ENCODE measurements around the gene ALPK3. TPM values are rescaled to one million over a fixed set of nuclear protein-coding genes. Genes with fewer than 3 reads are reported as not detected.

The ALPK3 gene
- total and polyA plus RNA-seq, 2 donors (not counting 3 experiments of a cell fraction or from before 2014, with no cell fraction given), result 18.4 to 36.2 TPM

DNA sequence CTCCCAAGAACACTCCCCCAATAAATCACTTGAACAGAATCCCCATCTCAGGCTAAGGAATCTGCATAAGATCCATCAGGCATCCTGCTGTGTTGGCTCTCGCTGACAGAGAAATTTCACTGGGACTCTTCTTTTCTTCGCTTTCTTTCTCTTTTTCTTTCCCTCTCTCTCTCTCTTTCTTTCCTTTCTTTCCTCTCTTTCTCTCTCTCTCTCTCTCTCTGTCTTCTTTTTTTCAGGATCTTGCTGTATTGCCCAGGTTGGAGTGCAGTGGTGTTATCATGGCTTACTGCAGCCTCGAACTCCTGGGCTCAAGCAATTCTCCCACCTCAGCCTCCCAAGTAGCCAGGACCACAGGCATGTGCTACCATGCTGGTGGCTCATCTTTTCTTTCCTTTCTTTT is 62.9 kb downstream of the ALPK3 start:
- no peak for TF ChIP-seq MYC (IDR thresholded peaks at IDR 0.05; ENCODE audit: low read depth, low read length)
- no peak for TF ChIP-seq EZH2 (IDR thresholded peaks at IDR 0.05; ENCODE audit: borderline replicate concordance, low read depth, low read length, severe bottlenecking)
- TF ChIP-seq, protein P1, sequence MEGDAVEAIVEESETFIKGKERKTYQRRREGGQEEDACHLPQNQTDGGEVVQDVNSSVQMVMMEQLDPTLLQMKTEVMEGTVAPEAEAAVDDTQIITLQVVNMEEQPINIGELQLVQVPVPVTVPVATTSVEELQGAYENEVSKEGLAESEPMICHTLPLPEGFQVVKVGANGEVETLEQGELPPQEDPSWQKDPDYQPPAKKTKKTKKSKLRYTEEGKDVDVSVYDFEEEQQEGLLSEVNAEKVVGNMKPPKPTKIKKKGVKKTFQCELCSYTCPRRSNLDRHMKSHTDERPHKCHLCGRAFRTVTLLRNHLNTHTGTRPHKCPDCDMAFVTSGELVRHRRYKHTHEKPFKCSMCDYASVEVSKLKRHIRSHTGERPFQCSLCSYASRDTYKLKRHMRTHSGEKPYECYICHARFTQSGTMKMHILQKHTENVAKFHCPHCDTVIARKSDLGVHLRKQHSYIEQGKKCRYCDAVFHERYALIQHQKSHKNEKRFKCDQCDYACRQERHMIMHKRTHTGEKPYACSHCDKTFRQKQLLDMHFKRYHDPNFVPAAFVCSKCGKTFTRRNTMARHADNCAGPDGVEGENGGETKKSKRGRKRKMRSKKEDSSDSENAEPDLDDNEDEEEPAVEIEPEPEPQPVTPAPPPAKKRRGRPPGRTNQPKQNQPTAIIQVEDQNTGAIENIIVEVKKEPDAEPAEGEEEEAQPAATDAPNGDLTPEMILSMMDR (IDR thresholded peaks at IDR 0.05; ENCODE audit: extremely low read depth in 1 of 2, insufficient read depth in 1 of 2, low read depth in 1 of 2, low read length in 2 of 2), result no peak
- TF ChIP-seq FOS (IDR thresholded peaks at IDR 0.05; ENCODE audit: borderline replicate concordance, insufficient read depth, low read length), result no peak
- no peak for TF ChIP-seq GATA2 (IDR thresholded peaks at IDR 0.05; ENCODE audit: insufficient read depth, insufficient read length, low read depth, low read length)
- TF ChIP-seq POLR2A (IDR thresholded peaks at IDR 0.05; ENCODE audit: low read depth, low read length), result no peak
- no peak for TF ChIP-seq POLR2AphosphoS5 (IDR thresholded peaks at IDR 0.05; ENCODE audit: insufficient read depth, low read depth, low read length)
- TF ChIP-seq, protein P2, sequence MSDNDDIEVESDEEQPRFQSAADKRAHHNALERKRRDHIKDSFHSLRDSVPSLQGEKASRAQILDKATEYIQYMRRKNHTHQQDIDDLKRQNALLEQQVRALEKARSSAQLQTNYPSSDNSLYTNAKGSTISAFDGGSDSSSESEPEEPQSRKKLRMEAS (IDR thresholded peaks at IDR 0.05; ENCODE audit: insufficient read depth, insufficient read length), result no peak
- no peak for TF ChIP-seq JUN (IDR thresholded peaks at IDR 0.05; ENCODE audit: borderline replicate concordance, insufficient read depth, insufficient read length, low read depth)
- Histone ChIP-seq H2AFZ (ENCODE audit: low read depth, low read length) (no peak overlapping the region), H3K4me2 (ENCODE audit: insufficient read depth, low read length) (no peak overlapping the region), H3K9me3 (replicated peaks; ENCODE audit: control insufficient read depth, insufficient read depth, low read length) (no peaks in the 10 kb centered on the region), H3K9ac (replicated peaks; ENCODE audit: extremely low read depth, insufficient read depth, low read length) (no peak overlapping the region), H3K9me1 (replicated peaks; ENCODE audit: control insufficient read depth, extremely low read depth, insufficient read depth, low read length) (no peaks in the 10 kb centered on the region), H4K20me1 (replicated peaks; ENCODE audit: control insufficient read depth, extremely low read depth, insufficient read depth, low read length) (no peaks in the 10 kb centered on the region), H3K4me3 (replicated peaks in 1 of 3; ENCODE audit: insufficient read depth in 1 of 3, low read depth in 1 of 3, low read length in 3 of 3) (no peak overlapping the region), H3K4me1 (ENCODE audit: control insufficient read depth, extremely low read depth, insufficient read depth, low read length) (no peaks in the 10 kb centered on the region), H3K79me2 (ENCODE audit: control insufficient read depth, insufficient read depth, low read length) (no peaks in the 10 kb centered on the region), H3K27me3 (ENCODE audit: control insufficient read depth in 2 of 2, insufficient read depth in 2 of 2, low read length in 2 of 2) (peaks cover 2 to 4% of the 10 kb centered on the region in 2 experiments), H3K27ac (ENCODE audit: insufficient read depth, low read depth, low read length) (no peak overlapping the region), H3K36me3 (ENCODE audit: control insufficient read depth in 2 of 2, extremely low read depth in 1 of 2, insufficient read depth in 2 of 2, low read length in 2 of 2) (no peaks in the 10 kb centered on the region)
- FAIRE-seq (no peak), DNase-seq (ENCODE audit: low read depth, low spot score) (no peak)
- ChIA-PET POLR2A (no interaction called here), CTCF (interaction anchor here (2.5 kb wide), 1 partner anchor 49 kb away, joined by 21 read pairs; no protein-coding TSS in a partner anchor)
- BruUV-seq (replicated peaks), result no TSS peak
- intact Hi-C loops (cut with micrococcal nuclease) (no loop called here), dilution Hi-C loops (cut with MboI; ENCODE audit: extremely low pct_ligation_motif_present, low sequenced_read_pairs) (no loop called here)

Data from endothelial cell of umbilical vein (primary cell).